BE2C (cell line): Measurements from ENCODE around the gene CD9.
A peak's percentile ranks its signal among the peaks of the same experiment; 100 is the strongest.

Experiments
- DNase-seq: peaks from one replicate; pipeline ENCODE4 v3.0.0-alpha.2; 2020
- H3K27me3 ChIP-seq: fragments of 250-450 bp; sonication (Bioruptor Pico); 2 replicates; pipeline ENCODE4 v1.5.1; 2020; ENCODE audit warnings: mild to moderate bottlenecking
- H3K36me3 ChIP-seq: fragments of 250-450 bp; sonication (Bioruptor Pico); 2 replicates; pipeline ENCODE4 v1.5.1; 2020; ENCODE audit warnings: mild to moderate bottlenecking
- H3K4me1 ChIP-seq: fragments of 250-450 bp; sonication (Bioruptor Pico); 2 replicates; pipeline ENCODE4 v1.5.1; 2020
- H3K4me3 ChIP-seq: 2 replicates; pipeline ENCODE4 v1.5.1; 2011; ENCODE audit warnings: low read depth, low read length
- H3K9me3 ChIP-seq: fragments of 250-450 bp; sonication (Bioruptor Pico); 2 replicates; pipeline ENCODE4 v1.5.1; 2020
- TF ChIP-seq, protein P1 (sequence below): IDR thresholded peaks from 2 replicates; pipeline ENCODE4 v1.5.1; 2012; ENCODE audit warnings: mild to moderate bottlenecking, low read depth, low read length

Gene CD9

DNA sequence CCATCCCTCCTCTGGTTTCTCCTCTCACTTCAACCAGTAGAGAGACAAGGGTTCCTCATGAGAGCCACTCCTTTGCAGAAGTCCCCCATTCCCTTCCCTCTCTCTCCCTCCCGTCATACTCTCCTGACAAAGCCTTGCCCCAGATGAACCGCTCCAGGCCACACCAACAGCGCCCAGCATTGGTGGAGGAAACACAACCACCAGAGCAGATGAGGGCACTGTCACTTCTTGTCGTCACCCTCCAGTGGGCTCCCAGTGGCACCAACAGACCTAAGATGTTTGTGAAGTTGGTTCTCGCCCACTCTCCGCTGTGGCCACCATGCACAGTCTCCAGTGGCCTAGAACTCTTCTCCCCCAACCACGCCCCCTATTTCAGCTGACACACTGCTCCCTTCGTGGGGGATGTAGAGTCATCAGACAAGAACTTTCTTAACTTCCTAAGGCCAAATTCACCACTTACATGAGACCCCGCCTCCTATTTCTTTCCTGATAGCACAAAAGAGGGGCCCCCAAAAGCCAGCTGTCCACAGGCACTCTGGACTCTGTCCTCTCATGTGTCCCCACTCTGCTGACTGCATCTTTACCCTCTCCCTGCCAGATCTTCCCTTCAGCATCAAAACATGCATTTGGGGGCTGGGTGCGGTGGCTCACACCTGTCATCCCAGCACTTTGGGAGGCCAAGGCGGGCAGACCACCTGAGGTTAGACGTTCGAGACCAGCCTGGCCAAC lies 81.0 kb downstream of the CD9 start:
- Histone ChIP-seq H3K4me3 (no peak overlapping the region), H3K9me3 (no peaks in the 10 kb centered on the region), H3K27me3 (no peaks in the 10 kb centered on the region), H3K36me3 (no peaks in the 10 kb centered on the region), H3K4me1 (peaks cover 18% of the 10 kb centered on the region)
- no peak for DNase-seq
- TF ChIP-seq, protein P1, sequence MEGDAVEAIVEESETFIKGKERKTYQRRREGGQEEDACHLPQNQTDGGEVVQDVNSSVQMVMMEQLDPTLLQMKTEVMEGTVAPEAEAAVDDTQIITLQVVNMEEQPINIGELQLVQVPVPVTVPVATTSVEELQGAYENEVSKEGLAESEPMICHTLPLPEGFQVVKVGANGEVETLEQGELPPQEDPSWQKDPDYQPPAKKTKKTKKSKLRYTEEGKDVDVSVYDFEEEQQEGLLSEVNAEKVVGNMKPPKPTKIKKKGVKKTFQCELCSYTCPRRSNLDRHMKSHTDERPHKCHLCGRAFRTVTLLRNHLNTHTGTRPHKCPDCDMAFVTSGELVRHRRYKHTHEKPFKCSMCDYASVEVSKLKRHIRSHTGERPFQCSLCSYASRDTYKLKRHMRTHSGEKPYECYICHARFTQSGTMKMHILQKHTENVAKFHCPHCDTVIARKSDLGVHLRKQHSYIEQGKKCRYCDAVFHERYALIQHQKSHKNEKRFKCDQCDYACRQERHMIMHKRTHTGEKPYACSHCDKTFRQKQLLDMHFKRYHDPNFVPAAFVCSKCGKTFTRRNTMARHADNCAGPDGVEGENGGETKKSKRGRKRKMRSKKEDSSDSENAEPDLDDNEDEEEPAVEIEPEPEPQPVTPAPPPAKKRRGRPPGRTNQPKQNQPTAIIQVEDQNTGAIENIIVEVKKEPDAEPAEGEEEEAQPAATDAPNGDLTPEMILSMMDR: no peak

DNA sequence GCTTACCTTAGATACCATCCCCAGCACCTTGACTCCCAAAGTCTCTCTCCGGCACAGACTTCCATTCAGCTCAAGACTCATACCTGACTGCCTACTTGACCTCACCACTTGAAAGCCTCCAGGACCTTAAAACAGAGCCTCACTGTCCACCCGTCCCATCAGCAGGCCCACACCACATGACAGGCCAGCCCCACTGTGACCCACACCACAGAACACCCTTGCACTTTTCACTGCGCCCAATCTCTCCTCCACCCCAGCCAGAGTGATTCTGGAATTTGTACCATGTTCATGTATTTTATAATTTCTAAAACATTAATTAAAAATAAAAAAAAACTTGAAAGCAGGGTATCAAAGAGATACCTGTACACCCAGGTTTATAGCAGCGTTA lies 82.2 kb downstream of the CD9 start:
- no peak for DNase-seq
- Histone ChIP-seq H3K9me3 (no peaks in the 10 kb centered on the region), H3K4me1 (peaks cover 18% of the 10 kb centered on the region), H3K27me3 (no peaks in the 10 kb centered on the region), H3K4me3 (no peak overlapping the region), H3K36me3 (no peaks in the 10 kb centered on the region)
- TF ChIP-seq, protein P1: no peak

DNA sequence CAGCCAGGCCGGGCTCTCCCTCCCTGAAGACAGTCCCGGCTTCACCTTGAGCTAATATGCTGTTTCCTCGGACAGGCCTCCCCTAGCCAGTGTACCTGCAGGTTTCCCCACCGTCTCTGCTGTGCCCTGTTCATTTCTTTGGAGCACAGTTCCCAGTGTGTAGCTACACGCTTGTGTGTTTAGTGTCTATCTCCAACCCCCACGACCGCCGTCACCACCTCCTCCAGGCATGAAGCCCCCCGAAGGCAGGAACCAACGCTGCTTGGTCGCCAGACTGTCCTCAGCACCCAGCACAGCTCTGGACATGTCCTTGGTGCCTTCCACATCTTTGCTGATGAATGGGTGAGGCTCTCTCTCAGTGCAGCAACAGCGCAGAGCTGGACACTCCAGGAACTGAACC lies 84.1 kb downstream of the CD9 start:
- Histone ChIP-seq H3K4me3 (no peak overlapping the region), H3K9me3 (no peaks in the 10 kb centered on the region), H3K36me3 (no peaks in the 10 kb centered on the region), H3K27me3 (no peaks in the 10 kb centered on the region), H3K4me1 (peaks cover 8% of the 10 kb centered on the region)
- TF ChIP-seq, protein P1: no peak
- DNase-seq: no peak

GRCh38 chr12:6285063-6285477 lies 84.9 kb downstream of the CD9 start:
- Histone ChIP-seq H3K9me3 (no peaks in the 10 kb centered on the region), H3K27me3 (no peaks in the 10 kb centered on the region), H3K4me3 (no peak overlapping the region), H3K36me3 (no peaks in the 10 kb centered on the region), H3K4me1 (peaks cover 8% of the 10 kb centered on the region)
- DNase-seq: peak; percentile 67
- TF ChIP-seq, protein P1: peak; percentile 96

DNA sequence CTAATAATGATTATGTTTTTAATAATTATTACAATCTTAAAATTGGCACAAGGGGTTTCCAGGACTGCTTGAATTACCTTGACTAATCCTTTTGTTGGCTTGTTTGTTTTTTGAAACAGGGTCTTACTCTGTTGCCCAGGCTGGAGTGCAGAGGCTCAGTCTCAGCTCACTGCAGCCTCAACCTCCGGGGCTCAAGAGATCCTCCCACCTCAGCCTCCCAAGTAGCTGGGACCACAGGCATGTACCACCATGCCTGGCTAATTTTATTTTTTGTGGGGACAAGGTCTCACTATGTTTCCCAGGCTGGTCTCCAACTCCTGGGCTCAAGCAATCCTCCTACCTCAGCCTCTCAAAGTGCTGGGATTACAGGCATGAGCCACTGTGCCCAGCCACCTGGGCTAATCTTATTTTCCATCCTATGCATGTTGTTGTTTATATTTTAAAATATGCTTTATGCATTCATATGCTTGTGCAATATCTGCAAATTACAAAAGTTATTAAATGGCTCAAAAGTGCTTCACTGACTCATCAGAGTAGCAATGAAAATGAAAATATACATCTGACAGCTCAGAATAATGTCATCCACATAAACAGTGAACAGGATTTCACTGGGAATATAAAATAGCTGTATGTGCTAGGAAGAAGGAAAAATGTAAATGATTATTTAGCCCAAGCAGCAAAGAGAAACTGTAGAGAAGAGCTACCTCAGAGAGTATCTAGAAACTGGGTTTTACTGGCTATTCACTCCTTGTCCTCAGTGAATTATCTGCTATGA lies 85.5 kb downstream of the CD9 start:
- TF ChIP-seq, protein P1: no peak
- Histone ChIP-seq H3K4me3 (no peak overlapping the region), H3K36me3 (no peaks in the 10 kb centered on the region), H3K27me3 (no peaks in the 10 kb centered on the region), H3K4me1 (peaks cover 8% of the 10 kb centered on the region), H3K9me3 (no peaks in the 10 kb centered on the region)
- DNase-seq: no peak
